GM18861 (cell line): ENCODE data around the gene JHY.
A peak's percentile ranks its signal among the peaks of the same experiment; 100 is the strongest.
"Not testable (repeated sequence)": the region's sequence is repeated elsewhere in the genome, so short reads cannot be mapped to it uniquely, and the experiment has no call there.

Experiments
- ATAC-seq: cut with Tn5 transposase; IDR thresholded peaks from one replicate; pipeline ENCODE4 v1.9.1; 2021; ENCODE audit not compliant: unreplicated experiment

The JHY gene

DNA sequence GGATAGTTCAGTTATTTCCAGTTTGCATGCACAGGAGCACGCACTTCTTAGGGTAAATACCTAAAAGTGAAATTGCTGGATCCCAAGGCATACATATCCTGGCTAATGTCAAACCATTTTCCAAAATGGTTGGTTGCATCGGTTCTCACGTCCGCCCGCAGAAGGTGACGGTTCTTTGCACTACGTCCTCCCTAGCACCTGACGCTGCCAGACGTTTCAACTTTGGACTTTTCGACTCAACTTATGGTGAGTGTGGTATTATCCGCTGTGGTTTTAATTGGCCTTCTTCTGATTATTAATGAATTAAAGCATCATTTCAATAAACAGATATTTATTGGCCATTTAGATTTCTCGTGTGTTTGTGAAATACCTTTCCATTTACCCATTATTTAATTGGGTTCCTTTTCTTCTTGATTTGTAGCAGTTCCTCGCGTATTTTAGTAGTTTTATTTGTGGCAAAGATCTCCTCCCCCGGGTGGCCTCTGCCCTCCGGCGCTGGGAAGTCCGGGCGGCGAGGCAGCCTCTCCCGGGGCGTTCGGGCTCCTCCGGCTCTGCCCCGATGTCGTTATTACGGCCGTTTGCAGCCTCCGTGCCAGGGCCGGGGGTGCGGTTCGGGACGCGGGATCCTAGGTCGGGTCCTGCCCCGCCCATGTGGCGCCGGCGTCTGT is at the start of gene JHY:
Gene JHY (plus strand): TSS at position 571 of the 668 bp plus-strand sequence. CDS start 3,091 bp downstream, outside the sequence.
- no peak for ATAC-seq

DNA sequence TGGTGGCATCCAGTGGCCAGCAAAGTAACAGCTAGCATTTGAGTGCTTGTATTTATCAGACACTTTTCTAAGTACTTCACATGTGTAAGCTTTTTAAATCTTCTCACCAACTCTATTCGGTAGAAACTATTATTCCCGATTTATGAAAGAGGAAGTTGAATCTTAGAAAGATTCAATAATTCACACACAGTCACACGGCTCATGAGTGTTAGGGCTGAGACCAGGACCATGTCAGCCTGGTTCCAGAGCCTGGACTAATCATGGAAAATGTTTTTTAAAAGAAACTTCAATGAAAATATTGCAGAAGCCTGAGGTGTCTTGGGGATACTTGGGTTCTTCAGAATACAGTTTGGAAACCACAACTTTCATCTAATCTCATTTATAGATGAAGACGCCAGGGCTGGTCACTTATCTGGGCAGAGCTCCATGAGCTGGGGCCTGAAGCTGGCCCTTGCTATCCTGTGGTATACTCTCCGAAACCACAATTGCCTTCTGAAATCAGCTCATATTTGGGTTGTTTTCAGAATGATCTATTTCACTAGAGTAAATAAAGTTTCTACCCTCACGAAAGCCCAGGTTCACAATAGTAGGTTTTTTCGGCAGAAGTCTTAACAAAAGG is 48.6 kb upstream of the JHY start:
- ATAC-seq: no peak

DNA sequence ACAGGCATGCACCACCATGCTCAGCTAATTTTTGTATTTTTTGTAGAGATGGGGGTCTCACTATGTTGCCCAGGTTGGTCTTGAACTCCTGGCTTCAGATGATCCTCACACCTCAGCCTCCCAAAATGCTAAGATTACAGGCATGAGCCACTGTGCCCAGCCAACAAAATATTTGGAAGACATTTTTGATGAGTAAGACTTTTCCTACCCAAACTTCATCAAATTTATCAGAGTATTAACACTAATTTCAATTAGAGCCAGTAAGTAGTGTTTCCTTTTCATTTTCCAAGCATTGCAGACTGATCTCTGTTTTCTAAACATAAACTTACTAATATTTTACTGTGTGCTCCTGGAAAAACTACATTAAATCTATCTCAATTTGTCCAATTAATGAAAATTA is 45.6 kb upstream of the JHY start:
- no peak for ATAC-seq

DNA sequence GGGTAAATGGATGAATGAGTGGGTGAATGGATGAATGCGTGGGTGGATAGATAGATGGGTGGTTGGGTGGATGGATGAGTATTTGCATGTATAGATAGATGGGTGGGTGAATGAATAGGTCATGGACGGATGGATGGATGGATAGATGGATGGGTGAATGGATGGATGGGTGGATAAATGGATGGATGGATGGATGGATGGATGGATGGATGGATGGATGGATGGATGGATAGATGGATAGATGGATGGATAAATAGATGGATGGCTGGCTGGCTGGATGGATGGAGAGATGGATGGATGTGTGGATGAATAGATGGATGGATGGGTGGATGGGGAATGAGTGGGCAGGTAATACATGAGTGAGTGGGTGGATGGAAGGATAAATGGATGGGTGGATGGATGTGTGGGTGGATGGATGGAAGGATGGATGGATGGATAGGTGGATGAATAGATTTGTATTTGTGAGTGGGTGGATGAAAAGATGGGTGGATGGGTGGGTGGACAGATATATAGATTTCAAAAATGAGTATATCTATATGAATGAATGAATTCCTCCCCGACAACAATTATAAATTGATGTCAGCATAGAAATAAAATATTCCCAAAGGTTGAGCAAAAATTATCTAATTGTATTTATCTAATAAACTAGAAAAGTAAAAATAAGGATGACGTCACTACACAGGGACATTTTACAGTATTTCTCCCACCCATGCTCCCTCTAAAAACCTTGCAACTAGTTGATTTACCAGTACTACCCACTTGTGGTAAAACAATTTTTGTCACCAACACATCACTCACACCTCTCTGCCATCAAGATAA is 44.8 kb upstream of the JHY start:
- ATAC-seq: no peak

DNA sequence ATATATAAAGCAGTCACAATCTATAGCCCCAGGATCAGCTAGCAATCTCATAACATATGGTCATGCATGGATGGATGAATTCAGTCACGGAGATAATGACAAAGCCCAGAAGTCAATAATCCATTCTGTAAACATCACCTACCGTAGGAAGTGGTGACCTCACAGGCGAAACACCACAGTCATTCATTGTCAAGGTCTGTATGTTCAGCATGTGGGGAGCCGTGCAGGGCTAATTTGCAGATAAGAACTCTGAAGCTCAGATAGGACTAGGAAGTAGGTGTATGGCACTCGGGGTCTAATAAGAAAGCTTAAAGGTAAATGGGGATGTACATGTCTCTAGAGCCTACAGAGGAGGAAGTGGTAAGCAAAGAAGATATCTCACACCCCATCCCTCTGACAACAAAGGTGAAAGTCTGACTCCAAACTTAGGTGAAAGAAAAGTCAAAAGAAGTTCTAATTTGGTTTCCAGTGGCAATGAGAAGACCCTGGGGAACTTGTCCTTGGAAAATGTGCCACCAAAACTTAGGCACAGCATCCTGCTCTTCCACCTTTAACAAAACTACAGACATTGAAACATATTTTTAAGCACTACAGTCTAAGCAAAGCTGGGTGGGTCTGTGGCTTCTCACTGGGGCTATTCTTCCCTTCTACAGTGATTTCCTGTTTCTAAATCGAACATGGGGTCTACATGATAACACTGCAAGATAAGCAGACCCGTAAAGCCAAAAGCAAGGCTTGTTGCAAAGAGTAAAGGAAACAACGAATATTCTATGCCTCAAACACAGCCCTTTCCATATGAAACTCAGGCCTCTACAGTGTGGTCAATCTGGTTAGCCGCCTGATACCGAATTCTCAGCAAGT is 39.0 kb upstream of the JHY start:
- ATAC-seq: no peak

DNA sequence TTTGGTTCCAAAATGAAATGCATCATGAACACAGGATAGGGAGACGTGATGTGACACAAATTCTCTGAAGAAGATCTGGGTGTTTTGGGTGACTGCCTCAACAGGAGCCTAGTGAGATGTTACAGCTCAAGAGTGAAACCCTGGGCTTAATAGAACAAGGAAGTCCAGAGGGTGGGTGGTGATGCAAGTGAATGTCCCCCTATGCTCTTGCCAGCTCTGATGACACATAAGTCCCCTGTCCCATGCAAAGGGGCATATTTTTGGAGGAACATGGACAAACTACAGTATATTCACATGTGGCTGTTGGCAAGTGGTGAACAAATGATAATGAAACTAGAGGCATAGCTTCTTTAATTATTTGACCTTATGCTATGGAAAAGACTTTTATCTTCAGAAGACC is 35.1 kb upstream of the JHY start:
- ATAC-seq: no peak

DNA sequence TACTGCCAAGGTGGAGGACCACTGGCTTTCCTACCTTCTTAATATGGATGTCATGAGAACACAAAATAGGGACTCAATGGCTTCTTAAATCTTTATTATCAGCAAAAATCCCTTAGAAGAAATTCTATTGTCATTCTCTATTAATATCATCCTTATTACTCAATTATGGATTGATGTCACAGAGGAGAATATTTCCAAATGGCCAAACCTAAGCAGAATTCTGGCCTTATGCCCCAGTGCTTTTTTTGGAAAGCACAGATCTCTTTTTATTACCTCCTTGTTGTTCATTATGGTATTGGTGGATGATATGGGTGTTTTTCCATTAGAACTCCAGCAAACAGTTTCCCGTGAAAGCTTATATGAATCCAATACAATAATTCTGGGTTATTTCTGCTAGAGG is 34.4 kb upstream of the JHY start:
- no peak for ATAC-seq

DNA sequence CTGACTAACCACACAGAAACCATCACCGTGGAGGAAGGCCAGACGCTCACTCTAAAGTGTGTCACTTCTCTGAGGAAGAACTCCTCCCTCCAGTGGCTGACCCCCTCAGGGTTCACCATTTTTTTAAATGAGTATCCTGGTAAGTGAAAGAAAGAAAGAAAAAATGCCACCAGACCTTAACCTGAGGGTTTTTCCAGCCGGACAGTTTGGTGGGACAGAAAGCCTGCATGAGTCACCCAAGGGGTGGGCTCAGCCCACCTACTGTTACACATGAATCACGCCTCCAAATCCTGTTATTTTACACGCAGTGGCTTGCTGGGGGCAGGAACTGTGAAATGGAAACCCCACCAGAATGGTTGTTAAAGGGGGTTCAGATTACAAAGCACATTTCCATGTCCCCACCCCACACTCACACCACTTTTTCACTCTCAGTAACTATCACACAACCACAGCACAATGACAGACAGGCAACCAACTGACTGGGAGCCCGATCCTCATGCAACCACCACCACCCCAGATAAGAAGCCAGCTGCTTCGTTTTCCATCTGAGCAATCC is 32.4 kb upstream of the JHY start:
- no peak for ATAC-seq

GRCh38 chr11:122851366-122851966 is 31.1 kb upstream of the JHY start:
- ATAC-seq: peak; percentile 59

- no peak for ATAC-seq
These were observed 30.3 kb upstream of the JHY start for GRCh38 chr11:122852074-122852795.

DNA sequence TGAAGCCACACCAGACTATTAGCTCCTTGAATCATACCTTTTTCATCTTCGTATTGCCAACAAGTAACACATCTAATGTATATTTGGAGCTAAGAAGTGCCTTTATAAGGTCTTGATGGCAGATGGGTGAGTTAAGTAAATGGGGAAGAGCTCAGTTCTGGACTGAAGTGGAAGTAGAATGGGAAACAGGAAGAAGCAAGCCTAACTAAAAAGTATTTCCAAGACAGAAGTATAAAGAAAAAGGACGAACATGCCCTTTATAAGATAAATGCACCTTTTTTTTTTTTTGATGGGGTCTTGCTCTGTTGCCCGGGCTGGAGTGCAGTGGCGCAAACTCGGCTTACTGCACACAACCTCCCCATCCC is 29.8 kb upstream of the JHY start:
- ATAC-seq: no peak

DNA sequence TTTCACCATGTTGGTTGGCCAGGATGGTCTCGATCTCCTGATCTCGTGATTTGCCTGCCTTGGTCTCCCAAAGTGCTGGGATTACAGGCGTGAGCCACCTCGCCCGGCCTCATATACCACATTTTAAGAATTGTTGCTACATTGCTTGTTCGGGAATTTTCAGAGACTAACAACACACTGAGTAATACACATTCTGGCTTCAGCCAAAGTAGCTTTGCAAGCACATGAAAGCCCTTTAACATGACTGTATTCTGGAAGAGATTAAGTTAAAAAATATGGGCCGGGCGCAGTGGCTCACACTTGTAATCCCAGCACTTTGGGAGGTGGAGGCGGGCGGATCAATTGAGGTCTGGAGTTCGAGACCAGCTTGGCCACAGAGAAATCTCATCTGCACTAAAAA is 29.3 kb upstream of the JHY start:
- ATAC-seq: no peak

- no peak for ATAC-seq
These were observed 28.6 kb upstream of the JHY start for GRCh38 chr11:122853971-122854446.

GRCh38 chr11:122861631-122862030 is 20.9 kb upstream of the JHY start:
- ATAC-seq: no peak

- no peak for ATAC-seq
These were observed 20.5 kb upstream of the JHY start for GRCh38 chr11:122862091-122862490.

GRCh38 chr11:122863154-122863553 is 19.4 kb upstream of the JHY start:
- ATAC-seq: not testable (repeated sequence)

DNA sequence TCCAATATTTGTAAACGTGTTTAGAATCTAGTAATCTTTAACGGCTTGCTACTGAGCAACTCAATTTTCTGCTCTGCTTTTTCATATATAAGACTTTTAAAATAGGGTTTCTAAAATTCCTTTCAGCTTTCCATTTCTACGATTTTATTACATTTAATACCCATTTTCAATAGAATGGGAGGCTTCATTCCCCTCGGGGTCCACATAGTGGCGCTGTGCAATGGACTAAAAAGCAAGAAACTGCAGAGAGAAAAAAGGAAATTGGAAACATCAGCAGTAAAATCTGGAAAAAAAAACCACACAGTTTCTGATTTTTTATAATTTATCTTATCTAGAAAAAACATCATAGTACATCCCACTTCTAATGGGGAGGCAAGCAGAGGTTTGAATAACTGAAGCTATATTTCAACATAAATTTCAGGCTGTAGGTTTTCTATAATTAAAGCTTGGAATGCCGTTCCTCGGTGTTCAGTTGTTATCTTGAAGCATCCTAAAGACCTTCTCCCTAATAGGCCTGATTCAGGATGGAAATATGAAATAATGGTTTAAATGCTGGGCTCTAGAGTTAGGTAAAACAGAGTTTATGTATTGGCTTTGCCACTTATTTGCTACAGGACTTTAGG is 18.7 kb upstream of the JHY start:
- ATAC-seq: no peak

DNA sequence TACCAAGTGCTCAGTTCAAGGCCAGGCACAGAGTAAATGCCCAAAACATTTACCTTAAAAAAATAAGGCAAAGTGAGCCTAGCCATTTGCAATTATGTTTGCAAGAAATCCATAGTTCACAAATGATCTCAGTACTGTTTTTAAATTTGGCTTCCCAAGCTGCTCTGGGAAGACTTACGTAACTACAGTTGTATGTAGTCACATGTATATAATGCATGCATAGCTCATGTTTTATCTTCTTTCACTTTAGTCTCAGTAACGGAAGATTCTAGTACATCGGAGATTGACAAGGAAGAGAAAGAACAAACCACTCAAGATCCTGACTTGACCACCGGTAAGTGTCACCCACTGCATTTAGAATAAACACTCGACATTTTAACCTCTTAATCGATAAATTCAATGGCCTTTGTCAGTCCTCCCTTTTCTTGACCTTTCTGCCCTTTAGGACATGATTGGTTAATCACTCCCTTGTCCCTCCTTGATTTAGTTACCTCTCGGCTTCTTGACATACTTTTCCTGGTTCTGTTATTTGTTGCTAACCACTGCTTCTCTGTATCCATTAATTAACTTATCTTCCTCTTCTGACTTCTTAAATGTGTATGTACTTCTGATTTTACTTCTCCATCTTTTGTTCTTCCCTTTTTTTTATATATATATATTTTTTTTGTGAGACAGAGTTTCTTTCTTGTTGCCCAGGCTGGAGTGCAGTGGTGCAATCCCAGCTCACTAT is 18.0 kb upstream of the JHY start:
- no peak for ATAC-seq

DNA sequence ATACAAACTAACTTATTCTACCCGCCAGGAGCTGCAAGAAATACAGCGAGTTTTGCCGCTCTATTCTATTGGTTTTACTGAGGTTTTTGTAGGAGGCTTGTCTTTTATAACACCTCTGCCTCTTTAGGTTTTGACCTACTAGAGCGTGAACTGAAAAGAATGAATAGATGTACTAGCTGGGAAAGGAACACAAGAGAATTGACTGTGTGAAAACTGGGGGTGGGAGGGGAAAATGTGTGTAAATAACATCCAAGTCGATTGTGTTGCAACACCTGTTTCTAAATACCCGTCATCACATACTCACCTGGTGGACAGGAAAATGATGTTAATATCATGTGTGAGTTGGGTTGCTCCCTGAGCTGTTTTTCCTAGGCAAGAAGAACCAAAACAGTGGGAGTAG is 12.9 kb upstream of the JHY start:
- no peak for ATAC-seq
